HG02970 (cell line): ENCODE measurements around the gene PCSK4.
"Not testable (repeated sequence)": the region's sequence is repeated elsewhere in the genome, so short reads cannot be mapped to it uniquely, and the experiment has no call there.

Source experiments
- ATAC-seq: cut with Tn5 transposase; IDR thresholded peaks from one replicate; pipeline ENCODE4 v1.9.1; 2021; ENCODE audit warnings: mild to moderate bottlenecking, moderate library complexity, moderate number of reproducible peaks; ENCODE audit not compliant: unreplicated experiment, low FRiP score

PCSK4 gene

GRCh38 chr19:1441677-1442438 lies 48.3 kb downstream of the PCSK4 start:
- ATAC-seq = no peak

- ATAC-seq = no peak
Observed at GRCh38 chr19:1441022-1441426, 49.1 kb downstream of the PCSK4 start.

- ATAC-seq = no peak
Observed at GRCh38 chr19:1440418-1440801, 49.7 kb downstream of the PCSK4 start.

GRCh38 chr19:1439525-1440417 lies 50.4 kb downstream of the PCSK4 start:
- ATAC-seq = not testable (repeated sequence)

- ATAC-seq = no peak
Observed at GRCh38 chr19:1438933-1439354, 51.2 kb downstream of the PCSK4 start.

GRCh38 chr19:1438035-1438932 lies 51.9 kb downstream of the PCSK4 start, which contains the start of gene RPS15:
RPS15 (plus strand) TSS chr19:1438396; CDS start chr19:1438426, 30 bp downstream.
- peak; percentile 85 for ATAC-seq

- ATAC-seq = no peak
Observed at GRCh38 chr19:1437609-1438008, 52.5 kb downstream of the PCSK4 start.

GRCh38 chr19:1435378-1435989 lies 54.7 kb downstream of the PCSK4 start:
- ATAC-seq = no peak

GRCh38 chr19:1434577-1435060 lies 55.5 kb downstream of the PCSK4 start:
- no peak for ATAC-seq

- ATAC-seq = no peak
Observed at GRCh38 chr19:1434040-1434366, 56.1 kb downstream of the PCSK4 start.

- no peak for ATAC-seq
Observed at GRCh38 chr19:1433119-1434039, 56.8 kb downstream of the PCSK4 start.

GRCh38 chr19:1432507-1432887 lies 57.7 kb downstream of the PCSK4 start:
- no peak for ATAC-seq

- no peak for ATAC-seq
Observed at GRCh38 chr19:1431759-1432506, 58.2 kb downstream of the PCSK4 start.
